ENCODE data around the gene JPH4.
"Not testable (repeated sequence)": the region's sequence is repeated elsewhere in the genome, so short reads cannot be mapped to it uniquely, and the experiment has no call there.

The JPH4 gene

DNA sequence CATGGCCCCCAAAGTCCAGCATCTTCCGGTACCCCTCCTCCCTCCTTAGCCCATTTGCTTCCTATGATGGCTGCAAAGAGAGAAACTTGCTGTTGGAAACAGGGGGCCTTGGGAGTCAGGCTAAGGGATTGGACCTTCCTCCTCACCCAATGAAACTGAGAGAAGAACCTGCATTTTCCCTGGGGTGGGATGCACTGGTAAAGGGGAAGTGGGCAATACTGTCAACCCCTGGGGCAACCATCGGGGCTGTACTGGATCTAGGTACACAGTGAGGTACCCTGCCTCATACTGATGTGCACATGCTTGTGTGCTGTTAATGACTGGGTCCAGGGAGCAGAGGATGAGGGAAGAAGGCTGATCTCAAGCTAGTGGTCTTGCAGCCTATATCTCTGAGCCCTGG lies 11.0 kb upstream of the JPH4 start:
- H3K4me3 ChIP-seq (ENCODE audit: low read depth, low read length) = no peak overlapping the region
- TF ChIP-seq MYC (IDR thresholded peaks at IDR 0.05; ENCODE audit: low read depth, low read length) (no peak), POLR2A (IDR thresholded peaks at IDR 0.05; ENCODE audit: extremely low read depth, insufficient read length) (no peak), MAX (IDR thresholded peaks at IDR 0.05; ENCODE audit: low read depth, low read length) (no peak)
- TF ChIP-seq, protein P1, sequence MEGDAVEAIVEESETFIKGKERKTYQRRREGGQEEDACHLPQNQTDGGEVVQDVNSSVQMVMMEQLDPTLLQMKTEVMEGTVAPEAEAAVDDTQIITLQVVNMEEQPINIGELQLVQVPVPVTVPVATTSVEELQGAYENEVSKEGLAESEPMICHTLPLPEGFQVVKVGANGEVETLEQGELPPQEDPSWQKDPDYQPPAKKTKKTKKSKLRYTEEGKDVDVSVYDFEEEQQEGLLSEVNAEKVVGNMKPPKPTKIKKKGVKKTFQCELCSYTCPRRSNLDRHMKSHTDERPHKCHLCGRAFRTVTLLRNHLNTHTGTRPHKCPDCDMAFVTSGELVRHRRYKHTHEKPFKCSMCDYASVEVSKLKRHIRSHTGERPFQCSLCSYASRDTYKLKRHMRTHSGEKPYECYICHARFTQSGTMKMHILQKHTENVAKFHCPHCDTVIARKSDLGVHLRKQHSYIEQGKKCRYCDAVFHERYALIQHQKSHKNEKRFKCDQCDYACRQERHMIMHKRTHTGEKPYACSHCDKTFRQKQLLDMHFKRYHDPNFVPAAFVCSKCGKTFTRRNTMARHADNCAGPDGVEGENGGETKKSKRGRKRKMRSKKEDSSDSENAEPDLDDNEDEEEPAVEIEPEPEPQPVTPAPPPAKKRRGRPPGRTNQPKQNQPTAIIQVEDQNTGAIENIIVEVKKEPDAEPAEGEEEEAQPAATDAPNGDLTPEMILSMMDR (IDR thresholded peaks at IDR 0.05; ENCODE audit: low read depth, low read length) = no peak
- no peak for DNase-seq (ENCODE audit: low read depth)

DNA sequence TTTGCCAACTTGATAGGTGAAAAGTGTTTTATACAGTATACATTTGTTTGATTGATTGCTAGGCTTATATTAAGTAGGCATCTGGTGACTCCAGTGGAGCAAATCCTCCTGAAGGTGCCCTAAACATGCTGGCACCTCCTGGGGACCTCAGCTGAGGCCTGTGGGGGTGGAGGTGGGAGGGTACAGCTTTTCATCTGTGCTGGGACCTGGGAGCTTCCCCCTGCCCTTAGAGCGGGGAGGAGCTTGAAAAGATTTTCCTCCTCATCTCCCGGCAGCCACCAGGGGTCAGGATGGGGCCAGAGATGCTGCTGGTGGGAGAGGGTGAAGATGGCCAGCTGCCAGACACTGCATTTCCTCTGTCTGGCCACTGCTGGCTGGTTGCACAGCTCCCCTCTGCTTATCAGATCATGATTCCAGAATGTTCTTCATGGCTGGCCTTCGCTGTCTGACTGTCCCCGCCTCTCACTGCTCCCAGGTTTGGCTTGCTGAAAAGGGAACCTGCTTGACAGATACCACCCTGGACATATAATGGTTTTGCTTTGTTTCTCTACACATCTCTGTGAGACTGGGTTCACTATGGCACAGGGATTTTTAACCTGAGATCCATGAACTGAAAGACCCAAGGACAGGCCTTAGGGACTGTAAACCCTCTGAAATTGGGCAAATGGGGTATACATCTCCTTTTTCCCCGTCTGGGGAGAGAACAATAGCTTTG lies 10.5 kb upstream of the JPH4 start:
- DNase-seq (ENCODE audit: low read depth) = peak; percentile 81
- peak; percentile 31; the same call in 1 of the 2 replicates for TF ChIP-seq MAX (IDR thresholded peaks at IDR 0.05; ENCODE audit: low read depth, low read length)
- no peak for TF ChIP-seq POLR2A (IDR thresholded peaks at IDR 0.05; ENCODE audit: extremely low read depth, insufficient read length)
- peak; percentile 54 for TF ChIP-seq MYC (IDR thresholded peaks at IDR 0.05; ENCODE audit: low read depth, low read length)
- TF ChIP-seq, protein P1 (IDR thresholded peaks at IDR 0.05; ENCODE audit: low read depth, low read length) = peak; percentile 76
- H3K4me3 ChIP-seq (ENCODE audit: low read depth, low read length) = no peak overlapping the region

DNA sequence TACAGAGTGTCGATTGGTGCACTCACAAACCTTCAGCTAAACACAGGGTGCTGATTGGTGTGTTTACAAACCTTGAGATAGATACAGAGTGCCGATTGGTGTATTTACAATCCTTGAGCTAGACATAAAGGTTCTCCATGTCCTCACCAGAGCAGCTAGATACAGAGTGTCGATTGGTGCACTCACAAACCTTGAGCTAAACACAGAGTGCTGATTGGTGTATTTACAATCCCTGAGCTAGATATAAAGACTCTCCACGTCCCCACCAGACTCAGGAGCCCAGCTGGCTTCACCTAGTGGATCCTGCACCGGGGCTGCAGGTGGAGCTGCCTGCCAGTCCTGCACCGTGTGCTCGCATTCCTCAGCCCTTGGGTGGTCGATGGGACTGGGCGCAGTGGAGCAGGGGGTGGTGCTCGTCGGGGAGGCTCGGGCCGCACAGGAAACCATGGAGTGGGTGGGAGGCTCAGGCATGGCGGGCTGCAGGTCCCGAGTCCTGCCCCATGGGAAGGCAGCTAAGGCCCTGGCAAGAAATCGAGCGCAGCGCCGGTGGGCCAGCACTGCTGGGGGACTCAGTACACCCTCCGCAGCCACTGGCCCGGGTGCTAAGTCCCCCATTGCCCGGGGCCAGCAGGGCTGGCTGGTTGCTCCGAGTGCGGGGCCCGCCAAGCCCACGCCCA lies 6.1 kb upstream of the JPH4 start:
- not testable (repeated sequence) for DNase-seq (ENCODE audit: low read depth)

GRCh38 chr14:23583761-23584526 lies 5.4 kb upstream of the JPH4 start:
- not testable (repeated sequence) for DNase-seq (ENCODE audit: low read depth); H3K4me3 ChIP-seq (ENCODE audit: low read depth, low read length)

More for the DNA sequence above, 6.1 kb upstream of the JPH4 start:
- not testable (repeated sequence) for H3K4me3 ChIP-seq (ENCODE audit: low read depth, low read length)

DNA sequence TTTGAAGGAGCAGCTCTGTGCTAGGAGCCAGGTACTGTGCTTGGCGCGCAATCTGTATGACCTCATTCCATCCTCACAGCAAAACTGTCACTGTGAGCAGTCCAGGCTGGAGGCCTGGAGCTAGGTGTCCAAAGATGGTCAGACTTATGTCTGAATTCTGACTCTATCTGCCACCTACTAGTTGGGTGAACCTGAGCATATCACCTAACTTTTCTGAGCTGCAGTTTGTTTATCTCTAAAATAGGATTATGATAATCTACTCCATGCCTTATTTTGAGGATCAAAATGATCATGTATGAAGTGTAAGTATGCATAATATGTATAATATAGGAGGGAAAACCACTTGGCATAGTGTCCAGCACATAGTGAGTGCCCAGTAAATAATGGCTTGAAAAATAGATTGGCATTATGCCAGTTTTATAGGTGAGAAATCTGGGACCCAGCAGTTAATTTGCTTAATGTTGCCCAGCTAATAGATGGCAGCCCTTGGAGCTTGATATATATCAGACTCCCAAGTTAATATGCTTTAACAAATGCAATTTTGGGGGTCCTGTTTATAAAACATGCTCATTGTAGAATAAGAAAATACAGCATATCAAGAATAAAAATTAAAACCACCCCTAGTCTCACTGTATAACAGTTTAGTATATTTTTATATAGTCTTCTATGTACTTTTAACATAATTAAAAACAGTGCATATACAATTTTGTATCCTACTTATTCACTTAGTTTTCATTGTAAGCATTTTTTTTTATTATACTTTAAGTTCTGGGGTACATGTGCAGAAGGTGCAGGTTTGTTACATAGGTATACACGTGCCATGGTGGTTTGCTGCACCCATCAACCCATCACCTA lies 4.5 kb upstream of the JPH4 start:
- no peak for TF ChIP-seq MYC (IDR thresholded peaks at IDR 0.05; ENCODE audit: low read depth, low read length)
- TF ChIP-seq, protein P1 (IDR thresholded peaks at IDR 0.05; ENCODE audit: low read depth, low read length) = no peak
- no peak for TF ChIP-seq POLR2A (IDR thresholded peaks at IDR 0.05; ENCODE audit: extremely low read depth, insufficient read length)
- no peak for TF ChIP-seq MAX (IDR thresholded peaks at IDR 0.05; ENCODE audit: low read depth, low read length)
- no peak for DNase-seq (ENCODE audit: low read depth)
- no peak overlapping the region for H3K4me3 ChIP-seq (ENCODE audit: low read depth, low read length)

DNA sequence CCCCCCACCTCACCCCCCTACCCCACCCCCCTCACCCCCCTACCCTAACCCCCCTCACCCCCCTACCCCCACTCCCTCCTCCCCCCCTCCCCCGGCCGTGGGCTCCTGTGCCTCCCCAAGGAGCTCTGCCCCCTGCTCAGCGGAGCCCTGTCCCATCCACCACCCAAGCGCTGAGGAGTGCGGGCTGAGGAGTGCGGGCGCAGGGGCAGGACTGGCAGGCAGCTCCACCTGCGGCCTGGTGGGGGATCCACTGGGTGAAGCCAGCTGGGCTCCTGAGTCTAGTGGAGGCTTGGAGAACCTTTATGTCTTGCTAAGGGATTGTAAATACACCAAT lies 2.3 kb upstream of the JPH4 start:
- TF ChIP-seq POLR2A (IDR thresholded peaks at IDR 0.05; ENCODE audit: extremely low read depth, insufficient read length) (no peak), MAX (IDR thresholded peaks at IDR 0.05; ENCODE audit: low read depth, low read length) (no peak), MYC (IDR thresholded peaks at IDR 0.05; ENCODE audit: low read depth, low read length) (no peak)
- TF ChIP-seq, protein P1 (IDR thresholded peaks at IDR 0.05; ENCODE audit: low read depth, low read length) = no peak
- no peak overlapping the region for H3K4me3 ChIP-seq (ENCODE audit: low read depth, low read length)
- DNase-seq (ENCODE audit: low read depth) = no peak
